Measurements from ENCODE around the gene CTSD. TPM values are rescaled to one million over a fixed set of nuclear protein-coding genes. Genes with fewer than 3 reads are reported as not detected.

CTSD gene
- total RNA-seq, 1 experiment from 2014 or later = 199 TPM

DNA sequence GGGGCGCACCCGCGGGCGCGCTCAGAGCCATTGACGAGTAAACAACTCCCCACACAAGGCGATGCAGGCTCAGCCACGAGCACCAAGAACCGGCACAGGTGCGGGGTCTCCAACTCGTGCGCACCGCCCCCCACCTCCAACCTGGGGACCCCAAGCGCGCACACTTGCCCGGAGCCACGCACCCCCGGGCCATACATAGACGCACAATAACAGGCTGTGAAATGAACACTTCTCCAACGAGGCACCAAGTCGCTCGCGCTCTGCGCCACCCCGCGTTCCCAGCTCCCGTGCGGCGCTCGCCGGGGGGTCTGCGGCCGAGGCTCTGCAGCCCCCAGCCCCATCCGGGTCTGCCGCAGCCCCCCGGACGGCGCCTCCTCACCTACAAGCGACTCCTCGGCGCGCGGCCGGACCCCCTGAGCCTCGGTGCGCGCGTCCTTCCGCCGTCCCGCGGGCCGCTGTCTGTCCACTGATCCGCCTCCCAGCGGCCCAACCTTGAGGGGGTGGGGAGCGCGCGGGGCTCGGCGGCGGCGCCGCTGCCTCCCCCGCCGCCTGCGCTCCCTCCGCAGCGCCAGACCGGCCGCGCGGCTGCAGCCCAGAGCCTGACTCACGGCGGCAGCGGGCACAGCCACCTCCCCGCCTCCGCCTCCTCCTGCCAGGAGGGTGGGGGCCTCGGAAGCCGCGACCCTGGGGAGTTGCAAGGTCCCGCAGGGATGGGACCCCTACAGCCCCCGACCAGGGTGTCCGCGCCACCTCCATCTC is 14.9 kb downstream of the CTSD start:
- Mint-ChIP-seq H3K9me3 (peaks cover 12% of the 10 kb centered on the region), H3K27me3 (ENCODE audit: low read depth) (peaks cover 51% of the 10 kb centered on the region), H3K4me1 (peaks cover 12% of the 10 kb centered on the region), H3K4me3 (peak overlapping the region; percentile 63), H3K36me3 (peaks cover 10% of the 10 kb centered on the region), H3K27ac (no peak overlapping the region)
- ChIA-PET CTCF (interaction anchor here (0.8 to 4.4 kb wide), 8 partner anchors 18 to 96 kb away, joined by 3 to 32 read pairs (median 5); no protein-coding TSS in a partner anchor), POLR2A (no interaction called here)
- ATAC-seq (peak; percentile 31), DNase-seq (ENCODE audit: low spot score) (no peak)
- TF ChIP-seq ESRRA (CRISPR knock-in tag; IDR thresholded peaks at IDR 0.05; ENCODE audit: borderline replicate concordance) (no peak), MXD4 (CRISPR knock-in tag; IDR thresholded peaks at IDR 0.05; ENCODE audit: borderline replicate concordance) (no peak), CBFB (CRISPR knock-in tag; IDR thresholded peaks at IDR 0.05; ENCODE audit: low read depth) (no peak), TEAD1 (CRISPR knock-in tag; IDR thresholded peaks at IDR 0.05) (no peak), ERG (CRISPR knock-in tag; IDR thresholded peaks at IDR 0.05) (no peak)
- TF ChIP-seq, protein P1, sequence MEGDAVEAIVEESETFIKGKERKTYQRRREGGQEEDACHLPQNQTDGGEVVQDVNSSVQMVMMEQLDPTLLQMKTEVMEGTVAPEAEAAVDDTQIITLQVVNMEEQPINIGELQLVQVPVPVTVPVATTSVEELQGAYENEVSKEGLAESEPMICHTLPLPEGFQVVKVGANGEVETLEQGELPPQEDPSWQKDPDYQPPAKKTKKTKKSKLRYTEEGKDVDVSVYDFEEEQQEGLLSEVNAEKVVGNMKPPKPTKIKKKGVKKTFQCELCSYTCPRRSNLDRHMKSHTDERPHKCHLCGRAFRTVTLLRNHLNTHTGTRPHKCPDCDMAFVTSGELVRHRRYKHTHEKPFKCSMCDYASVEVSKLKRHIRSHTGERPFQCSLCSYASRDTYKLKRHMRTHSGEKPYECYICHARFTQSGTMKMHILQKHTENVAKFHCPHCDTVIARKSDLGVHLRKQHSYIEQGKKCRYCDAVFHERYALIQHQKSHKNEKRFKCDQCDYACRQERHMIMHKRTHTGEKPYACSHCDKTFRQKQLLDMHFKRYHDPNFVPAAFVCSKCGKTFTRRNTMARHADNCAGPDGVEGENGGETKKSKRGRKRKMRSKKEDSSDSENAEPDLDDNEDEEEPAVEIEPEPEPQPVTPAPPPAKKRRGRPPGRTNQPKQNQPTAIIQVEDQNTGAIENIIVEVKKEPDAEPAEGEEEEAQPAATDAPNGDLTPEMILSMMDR (IDR thresholded peaks at IDR 0.05) = no peak

GRCh38 chr11:1747753-1748635 is 15.7 kb downstream of the CTSD start:
- ChIA-PET POLR2A (interaction anchor here (0.6 to 0.9 kb wide), 2 partner anchors 37 to 222 kb away, joined by 3 read pairs; no protein-coding TSS in a partner anchor), CTCF (interaction anchor here (0.6 to 4.4 kb wide), 6 partner anchors 18 to 121 kb away, joined by 3 to 32 read pairs (median 6); no protein-coding TSS in a partner anchor)
- H3K27me3 Mint-ChIP-seq (ENCODE audit: low read depth) = peaks cover 51% of the 10 kb centered on the region
- no peak for DNase-seq (ENCODE audit: low spot score)
- peak overlapping the region; percentile 63; the same call in 1 of the 2 replicates for H3K4me3 Mint-ChIP-seq
- peaks cover 12% of the 10 kb centered on the region for H3K4me1 Mint-ChIP-seq
- no peak overlapping the region for H3K27ac Mint-ChIP-seq
- peaks cover 10% of the 10 kb centered on the region for H3K36me3 Mint-ChIP-seq
- peaks cover 12% of the 10 kb centered on the region for H3K9me3 Mint-ChIP-seq
- no peak for ATAC-seq
- no peak for TF ChIP-seq SP1 (CRISPR knock-in tag; conservative IDR thresholded peaks at IDR 0.05)
- TF ChIP-seq, protein P2, sequence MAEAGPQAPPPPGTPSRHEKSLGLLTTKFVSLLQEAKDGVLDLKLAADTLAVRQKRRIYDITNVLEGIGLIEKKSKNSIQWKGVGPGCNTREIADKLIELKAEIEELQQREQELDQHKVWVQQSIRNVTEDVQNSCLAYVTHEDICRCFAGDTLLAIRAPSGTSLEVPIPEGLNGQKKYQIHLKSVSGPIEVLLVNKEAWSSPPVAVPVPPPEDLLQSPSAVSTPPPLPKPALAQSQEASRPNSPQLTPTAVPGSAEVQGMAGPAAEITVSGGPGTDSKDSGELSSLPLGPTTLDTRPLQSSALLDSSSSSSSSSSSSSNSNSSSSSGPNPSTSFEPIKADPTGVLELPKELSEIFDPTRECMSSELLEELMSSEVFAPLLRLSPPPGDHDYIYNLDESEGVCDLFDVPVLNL (CRISPR knock-in tag; IDR thresholded peaks at IDR 0.05; ENCODE audit: borderline replicate concordance, low read depth) = no peak
- TF ChIP-seq, protein P1 (IDR thresholded peaks at IDR 0.05) = no peak
- TF ChIP-seq FOXP1 (CRISPR knock-in tag; IDR thresholded peaks at IDR 0.05; ENCODE audit: borderline replicate concordance) = no peak
- TF ChIP-seq CREB1 (CRISPR knock-in tag; IDR thresholded peaks at IDR 0.05) = no peak
